IPS-15b (cell line): ENCODE data around the gene SSR4.
A peak's percentile ranks its signal among the peaks of the same experiment; 100 is the strongest.
"Not testable (repeated sequence)": the region's sequence is repeated elsewhere in the genome, so short reads cannot be mapped to it uniquely, and the experiment has no call there.

Experiments
- H3K27me3 ChIP-seq: one replicate; pipeline ENCODE4 v1.6.1; 2013; ENCODE audit warnings: low read length; ENCODE audit not compliant: control insufficient read depth, insufficient read depth
- H3K36me3 ChIP-seq: one replicate; pipeline ENCODE4 v1.6.1; 2013; ENCODE audit warnings: low read length; ENCODE audit not compliant: control insufficient read depth, insufficient read depth
- H3K4me1 ChIP-seq: one replicate; pipeline ENCODE4 v1.6.1; 2013; ENCODE audit warnings: mild to moderate bottlenecking, low read length; ENCODE audit not compliant: control insufficient read depth, insufficient read depth
- H3K4me3 ChIP-seq: one replicate; pipeline ENCODE4 v1.5.1; 2013; ENCODE audit warnings: low read depth, low read length
- H3K9ac ChIP-seq: one replicate; pipeline ENCODE4 v1.6.1; 2013; ENCODE audit warnings: low read depth, mild to moderate bottlenecking, low read length
- H3K9me3 ChIP-seq: one replicate; pipeline ENCODE4 v1.6.1; 2013; ENCODE audit warnings: mild to moderate bottlenecking, low read length; ENCODE audit not compliant: control insufficient read depth, insufficient read depth

The SSR4 gene

GRCh38 chrX:153794018-153794896 lies at the start of gene SSR4, which contains the start of gene IDH3G:
Gene SSR4, plus strand, starts transcription at chrX:153794668. Its CDS starts 20 bp downstream, at chrX:153794688.
Gene IDH3G, minus strand, starts transcription at chrX:153794375. Its CDS starts 49 bp downstream, at chrX:153794326.
- Histone ChIP-seq H3K9me3 (peaks cover 6% of the 10 kb centered on the region), H3K27me3 (no peaks in the 10 kb centered on the region), H3K4me3 (peak within 1 kb of the TSS; percentile 71), H3K4me1 (no peaks in the 10 kb centered on the region), H3K36me3 (peaks cover 34% of the 10 kb centered on the region), H3K9ac (peak within 1 kb of the TSS; percentile 87)

GRCh38 chrX:153745067-153745433 lies 49.4 kb upstream of the SSR4 start:
- H3K4me3 ChIP-seq, H3K4me1 ChIP-seq, H3K36me3 ChIP-seq, H3K9me3 ChIP-seq, H3K9ac ChIP-seq, H3K27me3 ChIP-seq: not testable (repeated sequence)

- Histone ChIP-seq H3K27me3 (no peaks in the 10 kb centered on the region), H3K36me3 (no peaks in the 10 kb centered on the region), H3K9me3 (no peaks in the 10 kb centered on the region), H3K4me3 (no peak overlapping the region), H3K9ac (no peak overlapping the region), H3K4me1 (no peaks in the 10 kb centered on the region)
Observed at GRCh38 chrX:153746359-153746758, 48.1 kb upstream of the SSR4 start.

- H3K9me3 ChIP-seq, H3K4me3 ChIP-seq, H3K27me3 ChIP-seq, H3K4me1 ChIP-seq, H3K9ac ChIP-seq, H3K36me3 ChIP-seq: not testable (repeated sequence)
Observed at GRCh38 chrX:153746991-153747390, 47.5 kb upstream of the SSR4 start.

GRCh38 chrX:153749017-153749416 lies 45.5 kb upstream of the SSR4 start:
- not testable (repeated sequence) for H3K27me3 ChIP-seq, H3K9ac ChIP-seq, H3K36me3 ChIP-seq, H3K4me3 ChIP-seq, H3K4me1 ChIP-seq, H3K9me3 ChIP-seq

- H3K4me3 ChIP-seq = no peak overlapping the region
- no peaks in the 10 kb centered on the region for H3K27me3 ChIP-seq
- H3K4me1 ChIP-seq = no peaks in the 10 kb centered on the region
- H3K9me3 ChIP-seq = no peaks in the 10 kb centered on the region
- H3K36me3 ChIP-seq = no peaks in the 10 kb centered on the region
- H3K9ac ChIP-seq = no peak overlapping the region
Observed at GRCh38 chrX:153750127-153750774, 44.2 kb upstream of the SSR4 start.

- H3K27me3 ChIP-seq = no peaks in the 10 kb centered on the region
- H3K4me3 ChIP-seq = no peak overlapping the region
- no peak overlapping the region for H3K9ac ChIP-seq
Observed at GRCh38 chrX:153755136-153755535, 39.3 kb upstream of the SSR4 start.

GRCh38 chrX:153761863-153762262 lies 32.6 kb upstream of the SSR4 start:
- H3K27me3 ChIP-seq = no peaks in the 10 kb centered on the region
- no peak overlapping the region for H3K4me3 ChIP-seq
- H3K9ac ChIP-seq = no peak overlapping the region

More at GRCh38 chrX:153755136-153755535, 39.3 kb upstream of the SSR4 start:
- H3K4me1 ChIP-seq = no peaks in the 10 kb centered on the region
- peaks cover 5% of the 10 kb centered on the region for H3K9me3 ChIP-seq
- H3K36me3 ChIP-seq = no peaks in the 10 kb centered on the region

GRCh38 chrX:153762626-153763173 lies 31.8 kb upstream of the SSR4 start:
- peaks cover 5% of the 10 kb centered on the region for H3K9me3 ChIP-seq
- H3K27me3 ChIP-seq = no peaks in the 10 kb centered on the region
- H3K4me1 ChIP-seq = no peaks in the 10 kb centered on the region
- no peaks in the 10 kb centered on the region for H3K36me3 ChIP-seq
- no peak overlapping the region for H3K4me3 ChIP-seq
- no peak overlapping the region for H3K9ac ChIP-seq

More at GRCh38 chrX:153761863-153762262, 32.6 kb upstream of the SSR4 start:
- H3K9me3 ChIP-seq = peaks cover 5% of the 10 kb centered on the region
- no peaks in the 10 kb centered on the region for H3K4me1 ChIP-seq
- H3K36me3 ChIP-seq = no peaks in the 10 kb centered on the region

GRCh38 chrX:153763298-153763932 lies 31.1 kb upstream of the SSR4 start:
- Histone ChIP-seq H3K9me3 (peaks cover 5% of the 10 kb centered on the region), H3K4me3 (no peak overlapping the region), H3K9ac (no peak overlapping the region), H3K27me3 (no peaks in the 10 kb centered on the region), H3K4me1 (no peaks in the 10 kb centered on the region), H3K36me3 (no peaks in the 10 kb centered on the region)

- no peaks in the 10 kb centered on the region for H3K27me3 ChIP-seq
- H3K4me3 ChIP-seq = no peak within 1 kb of the TSS
- no peak within 1 kb of the TSS for H3K9ac ChIP-seq
- H3K36me3 ChIP-seq = no peaks in the 10 kb centered on the region
- peaks cover 5% of the 10 kb centered on the region for H3K9me3 ChIP-seq
- no peaks in the 10 kb centered on the region for H3K4me1 ChIP-seq
Observed at GRCh38 chrX:153763989-153764755, 30.3 kb upstream of the SSR4 start, which contains the start of gene PLXNB3. Gene PLXNB3, plus strand, starts transcription at chrX:153764249. Its CDS starts 1,287 bp downstream, at chrX:153765536.
